ENCODE measurements around the gene ABCC5.
"Not testable (repeated sequence)": the region's sequence is repeated elsewhere in the genome, so short reads cannot be mapped to it uniquely, and the experiment has no call there.

The ABCC5 gene

GRCh38 chr3:183895774-183896173 lies 121.9 kb downstream of the ABCC5 start:
- H3K27me3 ChIP-seq (ENCODE audit: control insufficient read depth, insufficient read depth, low read length), result no peaks in the 10 kb centered on the region
- no peak overlapping the region for H3K9ac ChIP-seq (ENCODE audit: low read length)
- H3K36me3 ChIP-seq (ENCODE audit: control insufficient read depth, insufficient read depth, low read length), result no peaks in the 10 kb centered on the region

GRCh38 chr3:183895296-183895695 lies 122.4 kb downstream of the ABCC5 start:
- H3K9ac ChIP-seq (ENCODE audit: low read length), result no peak overlapping the region
- H3K4me1 ChIP-seq (ENCODE audit: control insufficient read depth, insufficient read depth, low read length), result peaks cover 13% of the 10 kb centered on the region
- H3K9me3 ChIP-seq (ENCODE audit: control insufficient read depth, low read length), result no peaks in the 10 kb centered on the region
- no peaks in the 10 kb centered on the region for H3K36me3 ChIP-seq (ENCODE audit: control insufficient read depth, insufficient read depth, low read length)
- H3K27me3 ChIP-seq (ENCODE audit: control insufficient read depth, insufficient read depth, low read length), result no peaks in the 10 kb centered on the region
- H3K4me3 ChIP-seq (ENCODE audit: low read length), result no peak overlapping the region

More at GRCh38 chr3:183895774-183896173, 121.9 kb downstream of the ABCC5 start:
- Histone ChIP-seq H3K4me1 (ENCODE audit: control insufficient read depth, insufficient read depth, low read length) (peaks cover 13% of the 10 kb centered on the region), H3K9me3 (ENCODE audit: control insufficient read depth, low read length) (no peaks in the 10 kb centered on the region), H3K4me3 (ENCODE audit: low read length) (no peak overlapping the region)

- Histone ChIP-seq H3K4me3 (ENCODE audit: low read length) (no peak overlapping the region), H3K9me3 (ENCODE audit: control insufficient read depth, low read length) (no peaks in the 10 kb centered on the region), H3K9ac (ENCODE audit: low read length) (no peak overlapping the region), H3K27me3 (ENCODE audit: control insufficient read depth, insufficient read depth, low read length) (no peaks in the 10 kb centered on the region), H3K36me3 (ENCODE audit: control insufficient read depth, insufficient read depth, low read length) (no peaks in the 10 kb centered on the region), H3K4me1 (ENCODE audit: control insufficient read depth, insufficient read depth, low read length) (peaks cover 13% of the 10 kb centered on the region)
These were observed 125.0 kb downstream of the ABCC5 start for GRCh38 chr3:183892610-183893214.

GRCh38 chr3:183885766-183886165 lies 131.9 kb downstream of the ABCC5 start:
- Histone ChIP-seq H3K4me3 (ENCODE audit: low read length) (no peak overlapping the region), H3K9ac (ENCODE audit: low read length) (no peak overlapping the region), H3K27me3 (ENCODE audit: control insufficient read depth, insufficient read depth, low read length) (no peaks in the 10 kb centered on the region)

GRCh38 chr3:183884427-183885296 lies 133.0 kb downstream of the ABCC5 start, which contains the start of gene PARL:
PARL (minus strand) TSS chr3:183884880; CDS start chr3:183884846, 34 bp downstream.
- no peaks in the 10 kb centered on the region for H3K27me3 ChIP-seq (ENCODE audit: control insufficient read depth, insufficient read depth, low read length)

More at GRCh38 chr3:183885766-183886165, 131.9 kb downstream of the ABCC5 start:
- Histone ChIP-seq H3K9me3 (ENCODE audit: control insufficient read depth, low read length) (no peaks in the 10 kb centered on the region), H3K36me3 (ENCODE audit: control insufficient read depth, insufficient read depth, low read length) (no peaks in the 10 kb centered on the region), H3K4me1 (ENCODE audit: control insufficient read depth, insufficient read depth, low read length) (peaks cover 11% of the 10 kb centered on the region)

GRCh38 chr3:183884097-183884426 lies 133.6 kb downstream of the ABCC5 start:
- Histone ChIP-seq H3K36me3 (ENCODE audit: control insufficient read depth, insufficient read depth, low read length) (no peaks in the 10 kb centered on the region), H3K4me3 (ENCODE audit: low read length) (peak overlapping the region; percentile 89), H3K9ac (ENCODE audit: low read length) (peak overlapping the region; percentile 82), H3K9me3 (ENCODE audit: control insufficient read depth, low read length) (no peaks in the 10 kb centered on the region), H3K4me1 (ENCODE audit: control insufficient read depth, insufficient read depth, low read length) (peaks cover 11% of the 10 kb centered on the region), H3K27me3 (ENCODE audit: control insufficient read depth, insufficient read depth, low read length) (no peaks in the 10 kb centered on the region)

More at GRCh38 chr3:183884427-183885296, 133.0 kb downstream of the ABCC5 start, which contains the start of gene PARL:
- H3K9ac ChIP-seq (ENCODE audit: low read length), result peak within 1 kb of the TSS; percentile 82
- peak within 1 kb of the TSS; percentile 89 for H3K4me3 ChIP-seq (ENCODE audit: low read length)
- no peaks in the 10 kb centered on the region for H3K36me3 ChIP-seq (ENCODE audit: control insufficient read depth, insufficient read depth, low read length)
- H3K9me3 ChIP-seq (ENCODE audit: control insufficient read depth, low read length), result no peaks in the 10 kb centered on the region
- peaks cover 11% of the 10 kb centered on the region for H3K4me1 ChIP-seq (ENCODE audit: control insufficient read depth, insufficient read depth, low read length)

GRCh38 chr3:183883291-183884096 lies 134.2 kb downstream of the ABCC5 start:
- no peaks in the 10 kb centered on the region for H3K27me3 ChIP-seq (ENCODE audit: control insufficient read depth, insufficient read depth, low read length)
- H3K36me3 ChIP-seq (ENCODE audit: control insufficient read depth, insufficient read depth, low read length), result no peaks in the 10 kb centered on the region
- peak overlapping the region; percentile 89 for H3K4me3 ChIP-seq (ENCODE audit: low read length)
- H3K9ac ChIP-seq (ENCODE audit: low read length), result peak overlapping the region; percentile 82
- H3K9me3 ChIP-seq (ENCODE audit: control insufficient read depth, low read length), result no peaks in the 10 kb centered on the region
- peaks cover 11% of the 10 kb centered on the region for H3K4me1 ChIP-seq (ENCODE audit: control insufficient read depth, insufficient read depth, low read length)

GRCh38 chr3:183880121-183880520 lies 137.6 kb downstream of the ABCC5 start:
- no peaks in the 10 kb centered on the region for H3K36me3 ChIP-seq (ENCODE audit: control insufficient read depth, insufficient read depth, low read length)
- no peak overlapping the region for H3K4me3 ChIP-seq (ENCODE audit: low read length)
- no peaks in the 10 kb centered on the region for H3K27me3 ChIP-seq (ENCODE audit: control insufficient read depth, insufficient read depth, low read length)
- no peak overlapping the region for H3K9ac ChIP-seq (ENCODE audit: low read length)
- H3K9me3 ChIP-seq (ENCODE audit: control insufficient read depth, low read length), result no peaks in the 10 kb centered on the region
- H3K4me1 ChIP-seq (ENCODE audit: control insufficient read depth, insufficient read depth, low read length), result peaks cover 11% of the 10 kb centered on the region

- no peaks in the 10 kb centered on the region for H3K36me3 ChIP-seq (ENCODE audit: control insufficient read depth, insufficient read depth, low read length)
These were observed 138.4 kb downstream of the ABCC5 start for GRCh38 chr3:183879243-183879642.

GRCh38 chr3:183878071-183878470 lies 139.6 kb downstream of the ABCC5 start:
- Histone ChIP-seq H3K9me3 (ENCODE audit: control insufficient read depth, low read length) (no peaks in the 10 kb centered on the region), H3K4me3 (ENCODE audit: low read length) (no peak overlapping the region), H3K4me1 (ENCODE audit: control insufficient read depth, insufficient read depth, low read length) (peaks cover 16% of the 10 kb centered on the region), H3K27me3 (ENCODE audit: control insufficient read depth, insufficient read depth, low read length) (no peaks in the 10 kb centered on the region), H3K9ac (ENCODE audit: low read length) (no peak overlapping the region), H3K36me3 (ENCODE audit: control insufficient read depth, insufficient read depth, low read length) (no peaks in the 10 kb centered on the region)

More at GRCh38 chr3:183879243-183879642, 138.4 kb downstream of the ABCC5 start:
- no peaks in the 10 kb centered on the region for H3K9me3 ChIP-seq (ENCODE audit: control insufficient read depth, low read length)
- H3K9ac ChIP-seq (ENCODE audit: low read length), result no peak overlapping the region
- no peak overlapping the region for H3K4me3 ChIP-seq (ENCODE audit: low read length)
- H3K4me1 ChIP-seq (ENCODE audit: control insufficient read depth, insufficient read depth, low read length), result peaks cover 17% of the 10 kb centered on the region
- no peaks in the 10 kb centered on the region for H3K27me3 ChIP-seq (ENCODE audit: control insufficient read depth, insufficient read depth, low read length)

GRCh38 chr3:183877227-183877626 lies 140.5 kb downstream of the ABCC5 start:
- H3K9me3 ChIP-seq (ENCODE audit: control insufficient read depth, low read length); H3K27me3 ChIP-seq (ENCODE audit: control insufficient read depth, insufficient read depth, low read length); H3K4me3 ChIP-seq (ENCODE audit: low read length); H3K36me3 ChIP-seq (ENCODE audit: control insufficient read depth, insufficient read depth, low read length); H3K9ac ChIP-seq (ENCODE audit: low read length): not testable (repeated sequence)
- peaks cover 17% of the 10 kb centered on the region for H3K4me1 ChIP-seq (ENCODE audit: control insufficient read depth, insufficient read depth, low read length)

Measured in mucosa of stomach (tissue), 1 donor.